HG02943 (cell line): Measurements from ENCODE around the gene GAS2L2.

Source experiments
- ATAC-seq: cut with Tn5 transposase; IDR thresholded peaks from one replicate; pipeline ENCODE4 v1.9.1; 2021; ENCODE audit warnings: mild to moderate bottlenecking, low read depth, moderate library complexity; ENCODE audit not compliant: unreplicated experiment

Gene GAS2L2

GRCh38 chr17:35752945-35753764 lies at the start of gene GAS2L2:
GAS2L2 (minus strand) TSS chr17:35753239; CDS start chr17:35752850, 389 bp downstream.
- no peak for ATAC-seq

GRCh38 chr17:35801583-35802224 lies 48.7 kb upstream of the GAS2L2 start:
- no peak for ATAC-seq

- no peak for ATAC-seq
Observed at GRCh38 chr17:35799942-35800341, 46.9 kb upstream of the GAS2L2 start.

- no peak for ATAC-seq
Observed at GRCh38 chr17:35797918-35798317, 44.9 kb upstream of the GAS2L2 start.

- ATAC-seq = no peak
Observed at GRCh38 chr17:35797370-35797769, 44.3 kb upstream of the GAS2L2 start.

DNA sequence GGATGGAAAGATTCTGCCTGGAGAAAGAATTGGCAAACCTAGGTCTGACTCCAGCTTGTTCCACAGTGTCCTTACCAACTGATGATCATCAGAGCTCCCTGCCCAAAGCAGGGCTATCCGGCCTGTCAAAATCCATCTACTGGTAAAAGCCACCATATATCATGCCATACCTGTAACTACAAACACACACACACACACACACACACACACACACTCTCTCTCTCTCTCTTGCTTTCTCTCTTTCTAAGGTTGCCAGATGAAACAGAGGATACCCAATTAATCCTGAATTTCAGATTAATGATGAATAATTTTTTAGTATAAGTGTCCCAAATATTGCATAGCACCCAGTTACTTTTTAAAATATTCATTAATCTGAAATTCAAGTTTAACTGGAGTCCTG lies 43.9 kb upstream of the GAS2L2 start:
- ATAC-seq = no peak

DNA sequence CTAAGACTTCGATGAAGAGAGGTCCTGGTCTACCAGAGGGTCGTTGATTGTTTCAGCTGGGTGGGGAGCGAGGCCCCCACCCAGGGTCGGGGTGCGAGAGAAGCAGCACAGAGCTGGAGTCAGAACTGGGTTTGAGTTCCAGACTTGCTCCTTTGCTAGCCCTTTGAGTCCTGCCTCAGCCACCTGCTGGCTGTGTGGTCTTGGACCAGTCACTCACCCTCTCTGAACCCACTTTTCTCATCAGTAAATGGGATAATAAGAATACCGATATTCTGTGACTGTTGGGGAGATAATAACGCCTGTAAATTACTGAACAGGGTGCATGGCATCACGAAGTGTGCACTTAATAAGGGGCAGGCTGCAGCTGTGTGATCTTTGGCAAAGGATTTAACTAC lies 42.8 kb upstream of the GAS2L2 start:
- ATAC-seq = no peak

- no peak for ATAC-seq
Observed at GRCh38 chr17:35795007-35795870, 42.2 kb upstream of the GAS2L2 start, which contains the start of gene MMP28. MMP28 (minus strand) TSS chr17:35795641; CDS start chr17:35795377, 264 bp downstream.

DNA sequence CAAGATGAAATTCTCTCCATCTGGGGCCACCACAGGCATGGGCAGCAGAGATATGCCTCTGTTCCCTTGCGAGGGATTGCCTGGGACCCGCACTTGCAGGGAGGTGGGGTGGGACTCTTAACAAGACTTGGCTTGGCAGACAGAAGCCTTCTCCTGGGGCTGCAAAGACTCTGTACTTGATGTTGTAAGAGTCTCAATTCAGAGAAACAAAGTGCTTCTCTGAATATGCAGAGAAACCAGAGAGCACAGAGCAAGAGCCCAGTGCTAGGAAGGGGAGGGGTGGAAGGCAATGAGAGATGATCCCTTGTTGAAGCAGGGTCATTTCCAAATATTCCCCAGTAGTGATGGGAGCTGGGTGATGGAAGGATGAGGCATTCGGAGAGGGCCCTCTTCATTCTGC lies 40.2 kb upstream of the GAS2L2 start:
- ATAC-seq = no peak

GRCh38 chr17:35791681-35792350 lies 38.8 kb upstream of the GAS2L2 start:
- ATAC-seq = no peak

GRCh38 chr17:35790841-35791240 lies 37.8 kb upstream of the GAS2L2 start:
- ATAC-seq = no peak

DNA sequence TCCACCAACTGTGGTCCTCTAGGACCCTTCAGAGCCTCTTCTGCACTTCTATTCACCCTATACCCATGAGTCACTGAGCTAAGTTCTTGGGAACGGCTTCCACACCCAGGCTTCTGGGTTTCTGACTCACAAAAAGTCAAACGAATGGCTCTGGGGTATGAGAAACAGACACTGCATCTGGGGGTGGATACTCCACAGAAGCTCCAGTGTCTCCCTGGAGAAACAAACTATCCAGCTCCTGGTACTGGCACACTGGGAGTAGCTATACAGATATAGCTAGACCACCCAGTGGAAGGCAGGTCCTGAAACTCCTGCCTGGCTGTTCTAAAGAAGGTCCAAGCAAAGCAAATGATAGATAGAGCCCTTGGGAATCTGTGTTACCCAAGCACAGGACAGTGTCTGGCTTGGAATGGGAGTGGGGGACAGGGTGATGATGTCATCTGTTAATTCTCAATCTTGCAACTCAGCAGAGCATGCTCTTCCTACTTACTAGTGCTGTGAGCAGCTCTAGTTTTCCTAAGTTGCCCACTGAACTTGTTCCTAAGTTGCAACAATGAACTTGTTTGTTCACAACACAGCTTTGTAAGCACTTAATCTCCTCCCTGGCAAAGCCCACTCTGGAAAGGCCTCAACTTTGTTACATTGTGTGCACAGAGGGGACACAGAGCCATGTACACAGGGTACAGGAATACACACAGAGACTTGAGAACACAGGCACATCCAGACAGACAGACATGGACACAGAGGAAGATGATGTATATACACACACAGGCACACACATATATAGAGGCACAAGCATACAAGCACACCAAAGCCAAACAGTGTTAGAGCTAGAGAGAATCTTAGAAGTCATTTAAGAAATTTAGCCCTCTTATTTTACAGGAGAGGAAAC lies 35.7 kb upstream of the GAS2L2 start:
- no peak for ATAC-seq

GRCh38 chr17:35786941-35787432 lies 33.9 kb upstream of the GAS2L2 start:
- no peak for ATAC-seq

GRCh38 chr17:35784895-35785294 lies 31.9 kb upstream of the GAS2L2 start:
- ATAC-seq = no peak

GRCh38 chr17:35780950-35781349 lies 27.9 kb upstream of the GAS2L2 start:
- no peak for ATAC-seq

DNA sequence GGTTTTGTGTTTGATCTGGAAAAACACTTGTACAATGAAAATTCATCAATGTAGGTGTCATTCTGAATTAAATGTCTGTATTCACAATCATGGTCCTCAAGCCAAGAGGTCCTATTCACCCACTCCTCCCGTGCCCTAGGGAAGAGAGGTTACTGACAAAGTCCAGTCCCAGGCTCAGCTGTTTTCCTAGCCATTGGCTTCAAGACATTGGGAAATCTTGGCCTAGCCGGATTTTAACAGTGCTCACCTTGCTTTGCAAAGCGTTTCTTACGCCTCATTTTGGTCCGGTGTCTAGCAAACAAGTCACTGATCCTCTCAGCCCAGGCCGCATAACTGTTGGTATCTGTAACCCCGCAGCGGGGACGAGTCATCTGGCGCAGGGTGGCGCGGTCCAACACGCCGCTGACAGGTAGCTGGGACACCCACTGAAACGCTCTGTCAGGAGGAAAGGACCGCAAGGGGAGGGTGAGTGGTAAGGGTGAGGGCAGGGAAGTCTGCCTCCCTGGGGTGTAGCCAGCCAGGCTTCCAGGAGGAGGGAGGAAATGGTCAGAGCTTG lies 25.7 kb upstream of the GAS2L2 start:
- no peak for ATAC-seq

DNA sequence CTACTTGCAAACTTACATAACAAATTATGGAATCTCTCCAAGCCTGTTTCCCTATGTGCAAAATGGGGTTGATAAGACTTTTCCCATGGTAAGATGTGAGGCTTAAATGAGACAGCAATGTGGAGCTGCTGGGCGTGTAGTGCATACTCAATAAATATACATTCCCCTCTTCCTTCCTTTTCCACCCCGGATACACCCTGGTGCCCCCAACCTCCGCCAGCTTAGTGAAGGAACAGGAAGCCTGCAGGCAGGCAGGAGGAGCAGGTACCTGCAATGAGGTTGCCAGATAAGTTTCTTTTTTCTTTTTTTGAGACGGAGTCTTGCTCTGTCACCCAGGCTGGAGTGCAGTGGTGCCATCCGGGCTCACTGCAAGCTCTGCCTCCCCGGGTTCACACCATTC lies 22.5 kb upstream of the GAS2L2 start:
- no peak for ATAC-seq

GRCh38 chr17:35775039-35775438 lies 22.0 kb upstream of the GAS2L2 start:
- no peak for ATAC-seq

DNA sequence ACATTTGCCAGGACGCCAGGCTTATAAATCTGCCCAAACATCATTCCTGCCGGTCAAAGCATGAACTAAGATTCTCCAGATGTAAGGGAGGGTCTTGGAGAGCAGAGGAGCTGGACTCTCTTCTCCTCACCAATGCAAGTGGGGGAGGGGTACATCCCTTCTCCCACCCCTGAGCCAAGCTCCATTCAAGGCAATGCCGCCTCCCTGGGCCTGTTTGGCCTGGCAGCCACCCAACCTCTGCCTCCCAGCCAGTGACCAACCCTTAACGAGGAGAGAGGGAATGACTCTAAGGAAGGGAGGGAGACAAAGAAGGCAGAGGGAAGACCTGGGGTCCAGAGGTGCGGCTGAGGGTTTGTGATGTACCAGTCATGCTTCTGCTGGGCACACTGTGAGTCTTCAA lies 21.5 kb upstream of the GAS2L2 start:
- no peak for ATAC-seq
